Right lobe of liver (tissue), 4 donors: ENCODE data around the gene TUFT1.

Experiments
- CTCF ChIP-seq, 4 donors: fragments of 200-600 bp in 3 of 4; fragments of 450-650 bp in 1 of 4; IDR thresholded peaks; one replicate each; pipeline versions ENCODE4 v1.5.1 to v1.8.0; 2016 to 2022; ENCODE audit warnings: antibody characterized with exemption in 4 of 4, mild to moderate bottlenecking in 2 of 4
- POLR2A ChIP-seq: fragments of 450-650 bp; IDR thresholded peaks from one replicate; pipeline ENCODE4 v1.6.1; 2017; ENCODE audit warnings: antibody characterized with exemption, mild to moderate bottlenecking
- donor health status: DM: no; HTN: no; CAD: no.
- donor health status: DM: no; HTN: no; CAD: no.
- donor health status: DM: no; HTN: yes; CAD: no.

- TF ChIP-seq CTCF (IDR thresholded peaks at IDR 0.05): no peak
- TF ChIP-seq POLR2A: no peak
Measured at GRCh38 chr1:151499930-151500329, 40.2 kb upstream of the TUFT1 start.
